HL-60 (cell line): ENCODE data around the gene ALOXE3.

ENCODE experiments used
- DNase-seq, 2 experiments: peaks; one replicate each; pipeline ENCODE4 v3.0.0-alpha.2; 2010 to 2020; ENCODE audit warnings: low read depth in 1 of 2, low spot score in 1 of 2
- H3K27ac ChIP-seq: fragments of 250-450 bp; sonication (Bioruptor Pico); replicated peaks from 2 replicates; pipeline ENCODE4 v1.5.1; 2020; ENCODE audit warnings: mild to moderate bottlenecking, moderate library complexity
- H3K27me3 ChIP-seq: fragments of 250-450 bp; sonication (Bioruptor Pico); 2 replicates; pipeline ENCODE4 v1.5.1; 2021; ENCODE audit warnings: mild to moderate bottlenecking, moderate library complexity; ENCODE audit not compliant: insufficient read depth, poor library complexity, severe bottlenecking
- H3K4me3 ChIP-seq: replicated peaks from 2 replicates; pipeline ENCODE4 v1.5.1; 2011; ENCODE audit warnings: mild to moderate bottlenecking, control low read depth, low read length; ENCODE audit not compliant: insufficient read depth
- GABPA ChIP-seq: IDR thresholded peaks from 2 replicates; pipeline ENCODE4 v1.6.1; 2012; ENCODE audit warnings: low read depth
- POLR2AphosphoS5 ChIP-seq: IDR thresholded peaks from 2 replicates; pipeline ENCODE4 v1.6.1; 2012; ENCODE audit warnings: low read depth
- SPI1 ChIP-seq: IDR thresholded peaks from 2 replicates; pipeline ENCODE4 v1.6.1; 2012; ENCODE audit warnings: low read depth, mild to moderate bottlenecking, borderline replicate concordance
- TF ChIP-seq, protein P1 (sequence below): IDR thresholded peaks from one replicate; pipeline ENCODE4 v1.5.1; 2011; ENCODE audit warnings: low read length, control low read depth, inconsistent platforms; ENCODE audit not compliant: insufficient read depth
- TF ChIP-seq, protein P2 (sequence below): IDR thresholded peaks from 2 replicates; pipeline ENCODE4 v1.6.1; 2012; ENCODE audit warnings: low read depth; ENCODE audit not compliant: insufficient replicate concordance

The ALOXE3 gene

GRCh38 chr17:8142887-8143580, 24.7 kb upstream of the ALOXE3 start:
- no peaks in the 10 kb centered on the region for H3K27me3 ChIP-seq
- H3K27ac ChIP-seq = no peak overlapping the region
- no peak overlapping the region for H3K4me3 ChIP-seq
- DNase-seq = no peak
- TF ChIP-seq GABPA = no peak
- no peak for TF ChIP-seq POLR2AphosphoS5
- TF ChIP-seq SPI1 = no peak
- TF ChIP-seq, protein P1, sequence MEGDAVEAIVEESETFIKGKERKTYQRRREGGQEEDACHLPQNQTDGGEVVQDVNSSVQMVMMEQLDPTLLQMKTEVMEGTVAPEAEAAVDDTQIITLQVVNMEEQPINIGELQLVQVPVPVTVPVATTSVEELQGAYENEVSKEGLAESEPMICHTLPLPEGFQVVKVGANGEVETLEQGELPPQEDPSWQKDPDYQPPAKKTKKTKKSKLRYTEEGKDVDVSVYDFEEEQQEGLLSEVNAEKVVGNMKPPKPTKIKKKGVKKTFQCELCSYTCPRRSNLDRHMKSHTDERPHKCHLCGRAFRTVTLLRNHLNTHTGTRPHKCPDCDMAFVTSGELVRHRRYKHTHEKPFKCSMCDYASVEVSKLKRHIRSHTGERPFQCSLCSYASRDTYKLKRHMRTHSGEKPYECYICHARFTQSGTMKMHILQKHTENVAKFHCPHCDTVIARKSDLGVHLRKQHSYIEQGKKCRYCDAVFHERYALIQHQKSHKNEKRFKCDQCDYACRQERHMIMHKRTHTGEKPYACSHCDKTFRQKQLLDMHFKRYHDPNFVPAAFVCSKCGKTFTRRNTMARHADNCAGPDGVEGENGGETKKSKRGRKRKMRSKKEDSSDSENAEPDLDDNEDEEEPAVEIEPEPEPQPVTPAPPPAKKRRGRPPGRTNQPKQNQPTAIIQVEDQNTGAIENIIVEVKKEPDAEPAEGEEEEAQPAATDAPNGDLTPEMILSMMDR = no peak
- TF ChIP-seq, protein P2, sequence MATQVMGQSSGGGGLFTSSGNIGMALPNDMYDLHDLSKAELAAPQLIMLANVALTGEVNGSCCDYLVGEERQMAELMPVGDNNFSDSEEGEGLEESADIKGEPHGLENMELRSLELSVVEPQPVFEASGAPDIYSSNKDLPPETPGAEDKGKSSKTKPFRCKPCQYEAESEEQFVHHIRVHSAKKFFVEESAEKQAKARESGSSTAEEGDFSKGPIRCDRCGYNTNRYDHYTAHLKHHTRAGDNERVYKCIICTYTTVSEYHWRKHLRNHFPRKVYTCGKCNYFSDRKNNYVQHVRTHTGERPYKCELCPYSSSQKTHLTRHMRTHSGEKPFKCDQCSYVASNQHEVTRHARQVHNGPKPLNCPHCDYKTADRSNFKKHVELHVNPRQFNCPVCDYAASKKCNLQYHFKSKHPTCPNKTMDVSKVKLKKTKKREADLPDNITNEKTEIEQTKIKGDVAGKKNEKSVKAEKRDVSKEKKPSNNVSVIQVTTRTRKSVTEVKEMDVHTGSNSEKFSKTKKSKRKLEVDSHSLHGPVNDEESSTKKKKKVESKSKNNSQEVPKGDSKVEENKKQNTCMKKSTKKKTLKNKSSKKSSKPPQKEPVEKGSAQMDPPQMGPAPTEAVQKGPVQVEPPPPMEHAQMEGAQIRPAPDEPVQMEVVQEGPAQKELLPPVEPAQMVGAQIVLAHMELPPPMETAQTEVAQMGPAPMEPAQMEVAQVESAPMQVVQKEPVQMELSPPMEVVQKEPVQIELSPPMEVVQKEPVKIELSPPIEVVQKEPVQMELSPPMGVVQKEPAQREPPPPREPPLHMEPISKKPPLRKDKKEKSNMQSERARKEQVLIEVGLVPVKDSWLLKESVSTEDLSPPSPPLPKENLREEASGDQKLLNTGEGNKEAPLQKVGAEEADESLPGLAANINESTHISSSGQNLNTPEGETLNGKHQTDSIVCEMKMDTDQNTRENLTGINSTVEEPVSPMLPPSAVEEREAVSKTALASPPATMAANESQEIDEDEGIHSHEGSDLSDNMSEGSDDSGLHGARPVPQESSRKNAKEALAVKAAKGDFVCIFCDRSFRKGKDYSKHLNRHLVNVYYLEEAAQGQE = no peak

DNA sequence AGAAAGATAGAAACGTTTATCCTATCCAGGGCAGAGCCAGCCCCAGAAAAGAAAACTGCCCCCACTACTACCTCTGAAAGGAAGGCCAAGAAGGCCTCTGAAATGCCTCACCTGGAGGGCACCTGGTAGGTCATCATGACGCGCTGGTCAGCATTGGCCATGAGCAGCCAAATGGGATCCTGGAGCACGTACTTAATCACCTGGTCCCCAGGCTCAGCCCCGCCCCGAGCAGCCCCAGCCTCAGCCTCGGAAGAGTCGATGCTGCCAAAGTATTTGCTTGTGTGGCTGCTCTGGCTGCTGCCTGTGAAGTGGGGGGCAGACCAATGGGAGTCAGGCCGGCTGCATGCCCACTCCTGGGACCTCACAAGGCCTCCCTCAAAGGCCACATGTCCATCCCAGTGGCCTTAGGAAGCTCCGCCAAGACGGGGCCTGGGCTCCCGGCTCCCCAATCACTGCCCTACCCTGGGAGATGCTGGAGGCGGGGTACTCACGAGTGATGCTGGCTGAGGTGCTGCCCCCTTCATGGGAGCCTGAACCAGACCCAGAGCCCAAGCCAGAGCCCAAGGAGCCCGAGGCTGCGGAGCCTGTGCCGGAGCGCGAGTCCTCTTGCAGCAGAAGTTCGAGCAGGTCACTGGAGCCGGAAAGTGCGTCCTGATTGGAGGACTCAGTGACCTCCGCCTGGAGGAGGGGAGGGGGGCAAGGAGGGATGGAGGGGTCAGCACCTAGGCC, 24.0 kb upstream of the ALOXE3 start:
- Histone ChIP-seq H3K27ac (no peak overlapping the region), H3K27me3 (no peaks in the 10 kb centered on the region), H3K4me3 (no peak overlapping the region)
- DNase-seq = no peak
- no peak for TF ChIP-seq SPI1
- TF ChIP-seq, protein P1 = no peak
- TF ChIP-seq, protein P2 = no peak
- no peak for TF ChIP-seq GABPA
- no peak for TF ChIP-seq POLR2AphosphoS5

DNA sequence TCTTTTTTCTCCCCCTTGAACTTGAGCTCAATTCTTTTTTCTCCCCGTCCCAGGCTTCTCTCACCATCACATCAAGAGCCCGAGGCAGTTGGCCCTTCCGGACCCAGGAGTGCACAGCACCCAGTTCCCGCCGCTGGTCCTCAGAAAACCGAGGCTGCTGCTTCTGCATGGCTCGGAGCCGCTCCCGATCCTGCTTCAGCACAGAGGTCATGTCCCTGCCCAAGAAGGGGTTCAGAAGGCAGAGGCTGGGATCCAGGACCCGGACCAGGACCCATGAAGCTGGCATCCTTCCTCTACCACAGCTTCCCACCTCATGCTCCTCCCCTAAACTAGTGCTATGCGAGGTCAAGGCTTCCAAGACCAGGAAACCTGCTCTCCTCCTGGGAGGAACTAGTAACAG, 23.4 kb upstream of the ALOXE3 start:
- Histone ChIP-seq H3K4me3 (no peak overlapping the region), H3K27me3 (no peaks in the 10 kb centered on the region), H3K27ac (no peak overlapping the region)
- TF ChIP-seq POLR2AphosphoS5 = no peak
- TF ChIP-seq SPI1 = no peak
- TF ChIP-seq, protein P1 = no peak
- TF ChIP-seq, protein P2 = no peak
- TF ChIP-seq GABPA = no peak
- no peak for DNase-seq
